ENCODE measurements around the gene CACUL1. TPM values are rescaled to one million over a fixed set of nuclear protein-coding genes. Genes with fewer than 3 reads are reported as not detected.

The CACUL1 gene
- total RNA-seq, 2 experiments from 2014 or later = 12.0 to 27.6 TPM

DNA sequence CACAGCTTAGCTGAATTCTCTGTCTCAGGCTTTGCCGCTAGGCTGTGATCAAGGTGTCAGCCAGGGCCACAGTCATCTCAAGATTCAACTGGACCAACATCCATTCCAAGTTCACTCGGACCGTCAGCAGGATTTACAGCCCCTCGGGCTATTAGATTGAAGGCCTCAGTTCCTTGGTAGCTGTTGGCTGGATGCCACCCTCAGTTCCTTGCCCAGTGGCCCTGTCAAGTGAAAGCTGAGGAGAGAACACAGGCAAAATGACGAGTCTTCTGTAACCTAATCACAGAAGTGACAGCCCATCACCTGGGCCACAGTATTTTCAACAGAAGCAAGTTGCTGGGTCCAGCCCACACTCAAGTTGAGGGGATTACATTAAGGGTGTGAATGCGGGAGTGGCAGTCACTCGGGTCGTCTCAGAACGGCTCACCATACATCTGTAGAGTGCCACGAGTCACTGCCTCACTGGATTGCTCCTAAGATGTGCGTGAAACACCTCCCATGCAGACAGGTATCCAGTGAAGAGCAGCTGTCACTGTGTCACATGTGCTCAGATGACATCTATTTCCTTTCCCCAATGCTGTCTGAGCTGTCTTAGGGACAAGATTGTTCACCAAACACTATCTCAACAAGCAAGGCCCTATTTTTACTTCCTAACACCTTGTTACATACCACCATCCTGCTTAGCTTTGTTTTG is 80.4 kb downstream of the CACUL1 start:
- CTCF ChIA-PET (ENCODE audit: unreplicated experiment) = no interaction called here

DNA sequence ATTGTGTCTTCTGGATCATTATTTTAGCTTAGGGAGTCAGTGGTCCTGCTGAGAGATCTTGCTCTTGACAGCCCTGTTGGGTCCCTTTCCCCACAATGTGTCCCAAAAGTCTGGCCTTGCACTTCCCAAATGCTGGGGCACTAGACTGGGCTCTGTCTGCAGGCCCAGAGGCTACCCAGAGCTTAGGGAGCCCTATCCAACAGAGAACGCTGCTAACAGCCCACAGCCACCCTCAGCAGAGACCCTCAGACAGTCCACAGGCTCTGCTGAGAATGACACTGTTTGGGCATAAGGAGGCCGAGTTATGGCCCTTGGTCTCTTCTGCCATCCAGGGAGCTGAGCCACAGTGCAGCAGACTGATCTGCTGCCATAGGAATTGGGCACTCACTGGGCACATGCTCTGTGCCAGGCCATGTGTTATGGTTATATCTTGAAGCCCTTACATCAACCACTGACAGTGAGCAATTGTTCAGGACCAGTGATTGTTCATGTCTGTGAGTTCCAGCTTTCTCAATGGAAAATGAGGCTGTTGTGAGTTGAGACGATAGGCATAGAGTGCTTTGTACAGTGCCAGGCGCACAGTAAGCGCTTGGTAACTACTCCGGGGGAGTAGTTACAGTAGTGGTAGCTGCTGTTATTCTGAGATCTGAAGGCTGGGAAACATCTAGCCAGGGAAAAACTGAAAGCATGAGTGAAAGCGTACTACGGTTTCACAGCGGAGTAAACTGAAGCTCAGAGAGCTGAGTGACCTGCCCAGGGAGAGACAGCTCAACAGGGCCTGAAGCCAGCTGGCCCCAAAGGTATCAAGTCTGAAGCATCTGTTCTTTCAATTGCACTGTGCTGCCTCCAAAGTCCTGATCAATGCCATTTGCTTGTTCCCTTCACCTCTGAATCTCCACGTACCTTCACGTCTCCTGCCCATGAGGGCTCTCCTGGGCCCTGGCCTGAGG is 81.7 kb downstream of the CACUL1 start:
- no peak for TF ChIP-seq EZH2phosphoT487 (IDR thresholded peaks at IDR 0.05; ENCODE audit: borderline replicate concordance, low read depth, low read length)
- TF ChIP-seq, protein P1, sequence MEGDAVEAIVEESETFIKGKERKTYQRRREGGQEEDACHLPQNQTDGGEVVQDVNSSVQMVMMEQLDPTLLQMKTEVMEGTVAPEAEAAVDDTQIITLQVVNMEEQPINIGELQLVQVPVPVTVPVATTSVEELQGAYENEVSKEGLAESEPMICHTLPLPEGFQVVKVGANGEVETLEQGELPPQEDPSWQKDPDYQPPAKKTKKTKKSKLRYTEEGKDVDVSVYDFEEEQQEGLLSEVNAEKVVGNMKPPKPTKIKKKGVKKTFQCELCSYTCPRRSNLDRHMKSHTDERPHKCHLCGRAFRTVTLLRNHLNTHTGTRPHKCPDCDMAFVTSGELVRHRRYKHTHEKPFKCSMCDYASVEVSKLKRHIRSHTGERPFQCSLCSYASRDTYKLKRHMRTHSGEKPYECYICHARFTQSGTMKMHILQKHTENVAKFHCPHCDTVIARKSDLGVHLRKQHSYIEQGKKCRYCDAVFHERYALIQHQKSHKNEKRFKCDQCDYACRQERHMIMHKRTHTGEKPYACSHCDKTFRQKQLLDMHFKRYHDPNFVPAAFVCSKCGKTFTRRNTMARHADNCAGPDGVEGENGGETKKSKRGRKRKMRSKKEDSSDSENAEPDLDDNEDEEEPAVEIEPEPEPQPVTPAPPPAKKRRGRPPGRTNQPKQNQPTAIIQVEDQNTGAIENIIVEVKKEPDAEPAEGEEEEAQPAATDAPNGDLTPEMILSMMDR (conservative IDR thresholded peaks at IDR 0.05; ENCODE audit: low read length) = no peak
- Histone ChIP-seq H3K36me3 (ENCODE audit: insufficient read depth, low read length) (no peaks in the 10 kb centered on the region), H4K20me1 (ENCODE audit: insufficient read depth, low read length) (no peaks in the 10 kb centered on the region), H3K9me2 (ENCODE audit: insufficient read depth, low read length) (no peaks in the 10 kb centered on the region), H3K9me3 (ENCODE audit: low read length) (no peaks in the 10 kb centered on the region), H3K4me3 (ENCODE audit: low read depth, low read length, poor library complexity, severe bottlenecking) (no peak overlapping the region), H3K27ac (ENCODE audit: low read depth, low read length, poor library complexity, severe bottlenecking) (no peak overlapping the region), H3K79me2 (ENCODE audit: insufficient read depth, low read depth, low read length) (no peaks in the 10 kb centered on the region), H2AFZ (ENCODE audit: low read length) (no peak overlapping the region), H3K4me1 (ENCODE audit: insufficient read depth, low read length, poor library complexity, severe bottlenecking) (no peaks in the 10 kb centered on the region), H3K4me2 (ENCODE audit: low read length) (no peak overlapping the region)
- ChIA-PET POLR2A (interaction anchor here (0.7 to 1.0 kb wide), 2 partner anchors 11 to 28 kb away, joined by 3 to 4 read pairs; no protein-coding TSS in a partner anchor), CTCF (ENCODE audit: unreplicated experiment) (no interaction called here)
- intact Hi-C loops (cut with micrococcal nuclease; ENCODE audit: unreplicated experiment) = no loop called here
- DNase-seq (ENCODE audit: low spot score) = no peak
- no TSS peak for BruUV-seq (replicated peaks)

More for the DNA sequence above, 80.4 kb downstream of the CACUL1 start:
- Histone ChIP-seq H3K4me2 (ENCODE audit: low read length) (no peak overlapping the region), H3K27ac (ENCODE audit: low read depth, low read length, poor library complexity, severe bottlenecking) (no peak overlapping the region), H3K9me3 (ENCODE audit: low read length) (no peaks in the 10 kb centered on the region), H3K4me3 (ENCODE audit: low read depth, low read length, poor library complexity, severe bottlenecking) (no peak overlapping the region), H3K79me2 (ENCODE audit: insufficient read depth, low read depth, low read length) (no peaks in the 10 kb centered on the region), H3K9me2 (ENCODE audit: insufficient read depth, low read length) (no peaks in the 10 kb centered on the region), H3K4me1 (ENCODE audit: insufficient read depth, low read length, poor library complexity, severe bottlenecking) (no peaks in the 10 kb centered on the region), H4K20me1 (ENCODE audit: insufficient read depth, low read length) (no peaks in the 10 kb centered on the region), H3K36me3 (ENCODE audit: insufficient read depth, low read length) (no peaks in the 10 kb centered on the region), H2AFZ (ENCODE audit: low read length) (no peak overlapping the region)
- POLR2A ChIA-PET = interaction anchor here (0.5 to 1.0 kb wide), 3 partner anchors 9 to 1350 kb away, joined by 3 to 5 read pairs (median 3); no protein-coding TSS in a partner anchor
- no TSS peak for BruUV-seq (replicated peaks)
- no peak for DNase-seq (ENCODE audit: low spot score)
- TF ChIP-seq, protein P1 (conservative IDR thresholded peaks at IDR 0.05; ENCODE audit: low read length) = no peak
- TF ChIP-seq EZH2phosphoT487 (IDR thresholded peaks at IDR 0.05; ENCODE audit: borderline replicate concordance, low read depth, low read length) = no peak
- intact Hi-C loops (cut with micrococcal nuclease; ENCODE audit: unreplicated experiment) = no loop called here
